Measurements from ENCODE around the gene MUC20. TPM values are rescaled to one million over a fixed set of nuclear protein-coding genes. Genes with fewer than 3 reads are reported as not detected.

The MUC20 gene
- total RNA-seq, 4 donors from 2014 or later, result 2.3 to 8.3 (median 3.3) TPM

- no peak for TF ChIP-seq CTCF (IDR thresholded peaks at IDR 0.05; ENCODE audit: low read depth)
These were observed 23.0 kb upstream of the MUC20 start for GRCh38 chr3:195697582-195698324.

GRCh38 chr3:195698325-195698646 is 22.5 kb upstream of the MUC20 start:
- TF ChIP-seq CTCF (IDR thresholded peaks at IDR 0.05; ENCODE audit: low read depth), result no peak

GRCh38 chr3:195698647-195699387 is 22.0 kb upstream of the MUC20 start:
- no peak for TF ChIP-seq CTCF (IDR thresholded peaks at IDR 0.05; ENCODE audit: low read depth)

GRCh38 chr3:195699388-195699771 is 21.4 kb upstream of the MUC20 start:
- TF ChIP-seq CTCF (IDR thresholded peaks at IDR 0.05; ENCODE audit: low read depth), result no peak

GRCh38 chr3:195699860-195700259 is 20.9 kb upstream of the MUC20 start:
- TF ChIP-seq CTCF (IDR thresholded peaks at IDR 0.05; ENCODE audit: low read depth), result no peak

GRCh38 chr3:195700319-195700718 is 20.5 kb upstream of the MUC20 start:
- TF ChIP-seq CTCF (IDR thresholded peaks at IDR 0.05; ENCODE audit: low read depth), result no peak

- no peak for TF ChIP-seq CTCF (IDR thresholded peaks at IDR 0.05; ENCODE audit: low read depth)
These were observed 19.5 kb upstream of the MUC20 start for GRCh38 chr3:195701042-195701915.

Data from subcutaneous adipose tissue (tissue), 4 donors.